ENCODE data around the gene RAD51B. TPM values are rescaled to one million over a fixed set of nuclear protein-coding genes. Genes with fewer than 3 reads are reported as not detected.
A peak's percentile ranks its signal among the peaks of the same experiment; 100 is the strongest.

RAD51B gene
- total RNA-seq, 1 donor from 2014 or later, result 17.0 TPM

GRCh38 chr14:68630611-68631393 is 811.2 kb downstream of the RAD51B start:
- no peak for DNase-seq (ENCODE audit: low read depth)

GRCh38 chr14:68631394-68632053 is 811.9 kb downstream of the RAD51B start:
- DNase-seq (ENCODE audit: low read depth), result no peak

GRCh38 chr14:68632054-68632895 is 812.7 kb downstream of the RAD51B start:
- DNase-seq (ENCODE audit: low read depth), result no peak

GRCh38 chr14:68633131-68633991 is 813.8 kb downstream of the RAD51B start:
- no peak for DNase-seq (ENCODE audit: low read depth)

- no peak for DNase-seq (ENCODE audit: low read depth)
Measured at GRCh38 chr14:68634332-68634731, 814.8 kb downstream of the RAD51B start.

- no peak for DNase-seq (ENCODE audit: low read depth)
Measured at GRCh38 chr14:68634874-68635595, 815.5 kb downstream of the RAD51B start.

- DNase-seq (ENCODE audit: low read depth), result no peak
Measured at GRCh38 chr14:68636597-68636996, 817.0 kb downstream of the RAD51B start.

- DNase-seq (ENCODE audit: low read depth), result no peak
Measured at GRCh38 chr14:68637106-68638021, 817.8 kb downstream of the RAD51B start.

- no peak for DNase-seq (ENCODE audit: low read depth)
Measured at GRCh38 chr14:68638141-68638999, 818.8 kb downstream of the RAD51B start.

- no peak for DNase-seq (ENCODE audit: low read depth)
Measured at GRCh38 chr14:68639000-68639757, 819.6 kb downstream of the RAD51B start.

GRCh38 chr14:68639758-68640574 is 820.4 kb downstream of the RAD51B start:
- no peak for DNase-seq (ENCODE audit: low read depth)

GRCh38 chr14:68643673-68644072 is 824.1 kb downstream of the RAD51B start:
- DNase-seq (ENCODE audit: low read depth), result no peak

GRCh38 chr14:68644101-68644500 is 824.5 kb downstream of the RAD51B start:
- no peak for DNase-seq (ENCODE audit: low read depth)

GRCh38 chr14:68645371-68645770 is 825.8 kb downstream of the RAD51B start:
- DNase-seq (ENCODE audit: low read depth), result no peak

- peak; percentile 70 for DNase-seq (ENCODE audit: low read depth)
Measured at GRCh38 chr14:68649476-68650189, 830.1 kb downstream of the RAD51B start.

- DNase-seq (ENCODE audit: low read depth), result no peak
Measured at GRCh38 chr14:68650404-68650994, 830.9 kb downstream of the RAD51B start.
